ENCODE results near the gene SMARCD3. TPM values are rescaled to one million over a fixed set of nuclear protein-coding genes. Genes with fewer than 3 reads are reported as not detected.

The SMARCD3 gene
- total and polyA plus RNA-seq, 2 of the 4 experiments (the other 2 are of a cell fraction) = 37.5 to 48.5 TPM

DNA sequence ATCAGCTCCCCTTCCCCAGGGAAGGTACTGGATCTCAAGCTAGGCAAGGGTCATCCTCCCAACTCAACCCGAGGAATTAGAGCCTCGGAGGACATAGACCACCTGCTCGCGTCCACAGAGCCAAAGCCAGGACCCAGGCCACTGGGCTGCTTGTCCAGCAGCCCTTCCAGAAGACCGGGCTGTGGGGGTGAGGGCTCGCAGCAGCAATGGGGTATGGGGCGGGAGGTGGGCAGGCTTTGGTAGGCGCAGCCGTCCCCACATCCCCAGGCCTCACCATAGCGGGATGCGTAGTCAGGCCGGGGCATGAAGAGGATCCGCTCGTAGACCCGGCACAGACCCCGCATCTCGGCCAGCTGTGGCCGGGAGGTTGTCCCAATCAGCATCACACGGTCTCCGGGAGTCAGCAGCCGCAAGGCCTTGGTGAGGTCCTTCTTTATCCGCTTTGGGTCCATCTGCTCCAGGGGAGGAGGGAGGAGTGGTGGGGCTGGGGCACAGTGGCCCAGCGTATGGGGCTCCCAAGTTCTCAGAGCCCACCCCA is 56.4 kb downstream of the SMARCD3 start:
- intact Hi-C loops (cut with micrococcal nuclease) = no loop called here
- H3K4me3 ChIP-seq (ENCODE audit: insufficient read depth, low read depth, low read length) = no peak overlapping the region
- H3K27ac ChIP-seq (ENCODE audit: insufficient read depth, low read length) = no peak overlapping the region
- dilution Hi-C loops (cut with HindIII; ENCODE audit: low sequenced_read_pairs, unreplicated experiment) = no loop called here
- ATAC-seq (ENCODE audit: low read depth) (no peak), DNase-seq (no peak)
- no peaks in the 10 kb centered on the region for H3K36me3 ChIP-seq (ENCODE audit: control insufficient read depth, insufficient read depth, low read length)
- no peaks in the 10 kb centered on the region for H3K9me1 ChIP-seq (ENCODE audit: insufficient read depth, low read length)
- H2BK120ac ChIP-seq (ENCODE audit: low read depth, low read length) = no peak overlapping the region
- no peak overlapping the region for H3K4me2 ChIP-seq (ENCODE audit: low read depth, low read length)
- no peak for TF ChIP-seq CEBPB (IDR thresholded peaks at IDR 0.05; ENCODE audit: low read depth, low read length)
- TF ChIP-seq RAD21 (IDR thresholded peaks at IDR 0.05; ENCODE audit: low read length) = no peak
- no peak for TF ChIP-seq MXI1 (IDR thresholded peaks at IDR 0.05; ENCODE audit: borderline replicate concordance, low read depth, low read length)
- no peak for TF ChIP-seq FOS (IDR thresholded peaks at IDR 0.05; ENCODE audit: low read depth, low read length)
- no peak for TF ChIP-seq USF2 (IDR thresholded peaks at IDR 0.05; ENCODE audit: low read depth, low read length)
- no peak for TF ChIP-seq CHD1 (IDR thresholded peaks at IDR 0.05; ENCODE audit: low read depth, low read length)
- TF ChIP-seq MAFK (IDR thresholded peaks at IDR 0.05; ENCODE audit: low read depth, low read length) = no peak
- TF ChIP-seq BHLHE40 (IDR thresholded peaks at IDR 0.05; ENCODE audit: low read depth, low read length) = no peak
- TF ChIP-seq RCOR1 (IDR thresholded peaks at IDR 0.05; ENCODE audit: insufficient replicate concordance, low read length) = no peak
- TF ChIP-seq MAZ (IDR thresholded peaks at IDR 0.05; ENCODE audit: borderline replicate concordance, low read depth, low read length) = no peak
- TF ChIP-seq NFE2L2 (IDR thresholded peaks at IDR 0.05; ENCODE audit: low read depth, low read length) = no peak
- no peak overlapping the region for H4K91ac ChIP-seq (ENCODE audit: insufficient read depth, low read depth, low read length)
- peaks cover 88% of the 10 kb centered on the region for H3K27me3 ChIP-seq (ENCODE audit: control insufficient read depth, insufficient read depth, low read length)
- no peak overlapping the region for H2BK20ac ChIP-seq (ENCODE audit: low read depth, low read length)
- H3K56ac ChIP-seq (ENCODE audit: extremely low read depth, insufficient read depth, low read length) = no peak overlapping the region
- no peaks in the 10 kb centered on the region for H3K4me1 ChIP-seq (ENCODE audit: control insufficient read depth, insufficient read depth, low read length)
- H2BK15ac ChIP-seq (ENCODE audit: low read depth, low read length) = no peak overlapping the region
- in situ Hi-C loops (cut with MboI; ENCODE audit: low sequenced_read_pairs) = no loop called here
- ChIA-PET CTCF (no interaction called here), POLR2A (ENCODE audit: unreplicated experiment) (no interaction called here)
- no peak overlapping the region for H2BK5ac ChIP-seq (ENCODE audit: low read depth, low read length, poor library complexity, severe bottlenecking)
- H3K9me3 ChIP-seq (ENCODE audit: control insufficient read depth, insufficient read depth, low read length) = no peaks in the 10 kb centered on the region
- H3K23ac ChIP-seq (ENCODE audit: low read depth, low read length) = no peak overlapping the region
- 100% methylated on average over 1 of the region's 23 CpGs; no CpG with 5 or more reads in 1 of the 2 experiments for WGBS, 2 experiments (ENCODE audit: extremely low coverage in 2 of 2, insufficient read length in 1 of 2)
- no peak overlapping the region for H3K14ac ChIP-seq (replicated peaks; ENCODE audit: low read depth, low read length)
- no peak overlapping the region for H2AK5ac ChIP-seq (ENCODE audit: low read depth, low read length)
- H3K79me1 ChIP-seq (ENCODE audit: low read depth in 1 of 2, low read length in 2 of 2) = no peaks in the 10 kb centered on the region
- no peak overlapping the region for H3K4ac ChIP-seq (ENCODE audit: low read depth, low read length)
- no peaks in the 10 kb centered on the region for H4K20me1 ChIP-seq (ENCODE audit: insufficient read depth, low read length)
- no peak overlapping the region for H3K18ac ChIP-seq (ENCODE audit: low read depth, low read length)
- H4K8ac ChIP-seq (ENCODE audit: low read depth in 2 of 2, low read length in 2 of 2) = no peak overlapping the region
- H2AFZ ChIP-seq (replicated peaks; ENCODE audit: low read length, poor library complexity) = no peak overlapping the region
- H3K9ac ChIP-seq (ENCODE audit: low read depth, low read length) = no peak overlapping the region
- H2AK9ac ChIP-seq (replicated peaks; ENCODE audit: low read depth, low read length, poor library complexity) = no peak overlapping the region
- BruUV-seq (replicated peaks) = no TSS peak
- H4K5ac ChIP-seq (ENCODE audit: low read depth, low read length) = no peak overlapping the region
